AG04450 (cell line): ENCODE results near the gene NAMPT. TPM values are rescaled to one million over a fixed set of nuclear protein-coding genes. Genes with fewer than 3 reads are reported as not detected.

Experiments used
- CTCF ChIA-PET: fragments of 300-600, 350-600 bp; formaldehyde crosslinking; extraction: SDS; loops from one replicate; lab custom pipeline; 2022; ENCODE audit warnings: antibody characterized with exemption, inconsistent platforms; lab: Charles Lee
- POLR2A ChIA-PET: fragments of 350-600 bp; formaldehyde crosslinking; extraction: SDS; loops from one replicate; lab custom pipeline; 2021; ENCODE audit warnings: antibody characterized with exemption, inconsistent platforms; lab: Yijun Ruan, JAX
- DNase-seq: peaks from one replicate; pipeline ENCODE4 v3.0.0-alpha.2; 2011; ENCODE audit warnings: low read depth, low spot score
- H3K27ac ChIP-seq: one replicate; pipeline ENCODE4 v1.5.1; 2012; ENCODE audit warnings: low read depth, low read length, control low read depth
- H3K27me3 ChIP-seq: one replicate; pipeline ENCODE4 v1.6.0; 2012; ENCODE audit warnings: low read length; ENCODE audit not compliant: control insufficient read depth, insufficient read depth
- H3K4me3 ChIP-seq: 2 replicates; pipeline ENCODE4 v1.5.1; 2011; ENCODE audit warnings: mild to moderate bottlenecking, low read depth, low read length, control low read depth
- H3K9me3 ChIP-seq: 2 replicates; pipeline ENCODE4 v1.5.1; 2012; ENCODE audit warnings: low read length; ENCODE audit not compliant: control insufficient read depth, insufficient read depth
- polyA plus RNA-seq: library from polyadenylated mRNA; depleted of rRNA; stranded (reverse); fragments of >200 nt; gene quantifications from 2 replicates; pipeline ENCODE4 v1.2.3, GENCODE V29; 2011
- TF ChIP-seq, protein P1 (sequence below): IDR thresholded peaks from 2 replicates; pipeline ENCODE4 v1.5.1; 2011; ENCODE audit warnings: low read depth, low read length, control low read depth, inconsistent platforms

The NAMPT gene
- polyA plus RNA-seq, 1 experiment, result 37.4 TPM

DNA sequence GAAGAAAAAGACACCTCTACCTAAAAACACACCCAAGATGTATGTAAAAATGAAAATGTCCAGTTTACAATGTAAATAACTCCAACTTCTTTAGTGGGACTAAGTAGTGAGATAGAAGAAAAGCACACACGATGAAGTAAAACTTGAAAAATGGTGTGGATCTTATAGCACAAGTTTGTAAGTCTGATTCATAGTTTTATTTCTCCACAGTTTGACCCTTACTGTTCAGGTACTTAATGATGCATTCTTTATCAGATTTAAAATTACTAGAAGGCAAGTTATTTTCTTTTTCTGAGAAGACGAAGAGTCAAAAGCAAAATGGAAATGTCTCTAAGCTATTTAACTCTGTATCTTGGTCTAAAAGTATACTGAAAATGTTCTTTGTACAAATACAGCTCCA, 6.1 kb downstream of the NAMPT start:
- Histone ChIP-seq H3K27me3 (no peaks in the 10 kb centered on the region), H3K9me3 (no peaks in the 10 kb centered on the region), H3K4me3 (no peak overlapping the region), H3K27ac (no peak overlapping the region)
- no peak for DNase-seq
- POLR2A ChIA-PET, result interaction anchor here (0.6 kb wide), 1 partner anchor 182 kb away, joined by 11 read pairs; no protein-coding TSS in a partner anchor
- CTCF ChIA-PET, result interaction anchor here (0.7 to 1.7 kb wide), 4 partner anchors 10 to 458 kb away, joined by 3 to 5 read pairs (median 3); no protein-coding TSS in a partner anchor
- TF ChIP-seq, protein P1, sequence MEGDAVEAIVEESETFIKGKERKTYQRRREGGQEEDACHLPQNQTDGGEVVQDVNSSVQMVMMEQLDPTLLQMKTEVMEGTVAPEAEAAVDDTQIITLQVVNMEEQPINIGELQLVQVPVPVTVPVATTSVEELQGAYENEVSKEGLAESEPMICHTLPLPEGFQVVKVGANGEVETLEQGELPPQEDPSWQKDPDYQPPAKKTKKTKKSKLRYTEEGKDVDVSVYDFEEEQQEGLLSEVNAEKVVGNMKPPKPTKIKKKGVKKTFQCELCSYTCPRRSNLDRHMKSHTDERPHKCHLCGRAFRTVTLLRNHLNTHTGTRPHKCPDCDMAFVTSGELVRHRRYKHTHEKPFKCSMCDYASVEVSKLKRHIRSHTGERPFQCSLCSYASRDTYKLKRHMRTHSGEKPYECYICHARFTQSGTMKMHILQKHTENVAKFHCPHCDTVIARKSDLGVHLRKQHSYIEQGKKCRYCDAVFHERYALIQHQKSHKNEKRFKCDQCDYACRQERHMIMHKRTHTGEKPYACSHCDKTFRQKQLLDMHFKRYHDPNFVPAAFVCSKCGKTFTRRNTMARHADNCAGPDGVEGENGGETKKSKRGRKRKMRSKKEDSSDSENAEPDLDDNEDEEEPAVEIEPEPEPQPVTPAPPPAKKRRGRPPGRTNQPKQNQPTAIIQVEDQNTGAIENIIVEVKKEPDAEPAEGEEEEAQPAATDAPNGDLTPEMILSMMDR, result no peak

GRCh38 chr7:106277976-106278375, 6.8 kb downstream of the NAMPT start:
- ChIA-PET POLR2A (no interaction called here), CTCF (interaction anchor here (0.7 to 1.7 kb wide), 3 partner anchors 9 to 184 kb away, joined by 3 to 5 read pairs (median 3); no protein-coding TSS in a partner anchor)
- no peak for DNase-seq
- TF ChIP-seq, protein P1, result no peak
- Histone ChIP-seq H3K27me3 (no peaks in the 10 kb centered on the region), H3K9me3 (no peaks in the 10 kb centered on the region), H3K27ac (no peak overlapping the region), H3K4me3 (no peak overlapping the region)

DNA sequence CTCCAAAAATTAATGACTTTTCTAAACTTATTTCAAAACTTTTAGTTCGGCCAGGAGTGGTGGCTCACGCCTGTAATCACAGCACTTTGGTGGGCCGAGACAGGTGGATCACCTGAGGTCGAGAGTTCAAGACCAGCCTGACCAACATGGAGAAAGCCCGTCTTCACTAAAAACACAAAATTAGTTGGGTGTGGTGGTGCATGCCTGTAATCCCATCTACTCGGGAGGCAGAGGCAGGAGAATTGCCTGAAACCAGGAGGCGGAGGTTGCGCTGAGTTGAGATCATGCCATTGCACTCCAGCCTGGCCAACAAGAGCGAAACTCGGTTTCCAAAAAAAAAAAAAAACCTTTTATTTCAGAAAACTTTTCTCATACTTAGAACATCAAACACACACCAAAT, 8.3 kb downstream of the NAMPT start:
- TF ChIP-seq, protein P1, result no peak
- no peaks in the 10 kb centered on the region for H3K27me3 ChIP-seq
- CTCF ChIA-PET, result no interaction called here
- no peak overlapping the region for H3K4me3 ChIP-seq
- no peak for DNase-seq
- no peaks in the 10 kb centered on the region for H3K9me3 ChIP-seq
- H3K27ac ChIP-seq, result no peak overlapping the region
- POLR2A ChIA-PET, result no interaction called here

- no peak for DNase-seq
- CTCF ChIA-PET, result interaction anchor here (0.6 kb wide), 2 partner anchors 48 to 562 kb away, joined by 3 to 4 read pairs; no protein-coding TSS in a partner anchor
- POLR2A ChIA-PET, result no interaction called here
- Histone ChIP-seq H3K27me3 (no peaks in the 10 kb centered on the region), H3K27ac (no peak overlapping the region), H3K9me3 (no peaks in the 10 kb centered on the region), H3K4me3 (no peak overlapping the region)
- TF ChIP-seq, protein P1, result no peak
These were observed 11.6 kb downstream of the NAMPT start for GRCh38 chr7:106273009-106273668.
